HCT116 (cell line): ENCODE results near the gene DMD. TPM values are rescaled to one million over a fixed set of nuclear protein-coding genes. Genes with fewer than 3 reads are reported as not detected.

Experiments used
- ATAC-seq: fragments of 200-7000 bp; cut with Tn5 transposase; 2 replicates; pipeline ENCODE4 v1.9.1; 2020; ENCODE audit warnings: mild to moderate bottlenecking, moderate library complexity
- BruUV-seq: library from RNA; stranded (reverse); fragments of 400-500 nt; replicated peaks from 2 replicates; lab custom pipeline; 2021; lab: Mats Ljungman, UMichigan
- CTCF ChIA-PET: fragments of 300-600 bp; sonication (Branson Sonifier 250); formaldehyde crosslinking; loops from one replicate; lab custom pipeline; 2021; ENCODE audit warnings: antibody characterized with exemption; lab: Charles Lee
- POLR2A ChIA-PET: fragments of 300-600, 350-600 bp; sonication (Branson Sonifier 250); formaldehyde crosslinking; loops from one replicate; lab custom pipeline; 2021; ENCODE audit warnings: antibody characterized with exemption; lab: Charles Lee
- RAD21 ChIA-PET, 2 experiments: fragments of 300-600 bp; sonication (Branson Sonifier 250); formaldehyde crosslinking; loops; one replicate each; lab custom pipeline; 2023; ENCODE audit warnings: low total read pairs in 2 of 2; ENCODE audit not compliant: uncharacterized antibody in 2 of 2, unreplicated experiment in 2 of 2, low non-redundant PET in 1 of 2; lab: Charles Lee
- DNase-seq: peaks from one replicate; pipeline ENCODE4 v3.0.0-alpha.2; 2010; ENCODE audit warnings: low read depth, low spot score
- H2AFZ ChIP-seq: fragments of 200-600 bp; shearing (Covaris generic), sonication (generic); 2 replicates; pipeline ENCODE4 v1.6.1; 2017; ENCODE audit warnings: low read depth, mixed run types, mixed read lengths, antibody characterized with exemption, low read length; ENCODE audit not compliant: poor library complexity, severe bottlenecking
- H3K27ac ChIP-seq: 2 replicates; pipeline ENCODE4 v1.5.1; 2012; ENCODE audit warnings: low read depth, low read length
- H3K27me3 ChIP-seq: fragments of 200-600 bp; sonication (generic); 2 replicates; pipeline ENCODE4 v1.6.1; 2016; ENCODE audit warnings: mixed run types, low read length, mixed read lengths; ENCODE audit not compliant: insufficient read depth
- H3K36me3 ChIP-seq, 2 experiments: fragments of 200-500 bp in 1 of 2; fragments of 200-600 bp in 1 of 2; sonication (Bioruptor generic) in 1 of 2; sonication (generic) in 1 of 2; 2 replicates each; pipeline versions ENCODE4 v1.5.1 to v1.6.1; 2014 to 2016; ENCODE audit warnings: low read length in 2 of 2, inconsistent platforms in 1 of 2, mixed read lengths in 1 of 2, mixed run types in 1 of 2; ENCODE audit not compliant: insufficient read depth in 2 of 2, control insufficient read depth in 1 of 2
- H3K4me1 ChIP-seq, 2 experiments: fragments of 200-600 bp in 1 of 2; sonication (generic) in 1 of 2; 2 replicates each; pipeline versions ENCODE4 v1.5.1 to v1.6.1; 2012 to 2017; ENCODE audit warnings: low read length in 2 of 2, inconsistent platforms in 1 of 2, mild to moderate bottlenecking in 1 of 2, mixed read lengths in 1 of 2, mixed run types in 1 of 2, moderate library complexity in 1 of 2; ENCODE audit not compliant: insufficient read depth in 2 of 2, control insufficient read depth in 1 of 2
- H3K4me2 ChIP-seq: fragments of 200-600 bp; sonication (generic); 2 replicates; pipeline ENCODE4 v1.6.1; 2017; ENCODE audit warnings: mixed run types, low read length, mixed read lengths
- H3K4me3 ChIP-seq, 2 experiments: fragments of 200-600 bp in 1 of 2; sonication (generic) in 1 of 2; replicated peaks in 1 of 2; 2 replicates each; pipeline ENCODE4 v1.5.1; 2011 to 2016; ENCODE audit warnings: low read length in 2 of 2, control low read depth in 1 of 2, low read depth in 1 of 2, mild to moderate bottlenecking in 1 of 2, mixed read lengths in 1 of 2, mixed run types in 1 of 2
- H3K79me2 ChIP-seq: fragments of 200-600 bp; sonication (generic); 2 replicates; pipeline ENCODE4 v1.6.1; 2017; ENCODE audit warnings: mild to moderate bottlenecking, mixed run types, low read length, moderate library complexity, mixed read lengths; ENCODE audit not compliant: insufficient read depth
- H3K9ac ChIP-seq: fragments of 200-600 bp; sonication (generic); 2 replicates; pipeline ENCODE4 v1.6.1; 2016; ENCODE audit warnings: low read length, mixed read lengths
- H3K9me2 ChIP-seq: fragments of 200-600 bp; sonication (generic), shearing (Covaris generic); 2 replicates; pipeline ENCODE4 v1.6.1; 2017; ENCODE audit warnings: mixed run types, mild to moderate bottlenecking, moderate library complexity; ENCODE audit not compliant: insufficient read depth
- H3K9me3 ChIP-seq, 2 experiments: fragments of 200-500 bp in 1 of 2; fragments of 200-600 bp in 1 of 2; sonication (Bioruptor generic) in 1 of 2; sonication (generic) in 1 of 2; 2 replicates each; pipeline ENCODE4 v1.6.1; 2014 to 2017; ENCODE audit warnings: low read length in 2 of 2, mixed read lengths in 2 of 2, inconsistent platforms in 1 of 2, low read depth in 1 of 2, mild to moderate bottlenecking in 1 of 2, mixed run types in 1 of 2, moderate library complexity in 1 of 2; ENCODE audit not compliant: control insufficient read depth in 1 of 2, insufficient read depth in 1 of 2
- H4K20me1 ChIP-seq: fragments of 200-600 bp; sonication (generic), shearing (Covaris generic); 2 replicates; pipeline ENCODE4 v1.6.1; 2017; ENCODE audit warnings: mixed run types, mild to moderate bottlenecking, moderate library complexity; ENCODE audit not compliant: insufficient read depth
- ATF3 ChIP-seq: IDR thresholded peaks from 2 replicates; pipeline ENCODE4 v1.6.1; 2012
- CBX3 ChIP-seq: IDR thresholded peaks from 2 replicates; pipeline ENCODE4 v1.6.1; 2012; ENCODE audit warnings: low read depth
- CEBPB ChIP-seq: IDR thresholded peaks from 2 replicates; pipeline ENCODE4 v1.6.1; 2012; ENCODE audit warnings: low read depth
- EGR1 ChIP-seq: IDR thresholded peaks from 2 replicates; pipeline ENCODE4 v1.6.1; 2012; ENCODE audit warnings: low read depth
- EZH2 ChIP-seq: fragments of 200-600 bp; sonication (generic); IDR thresholded peaks from 2 replicates; pipeline ENCODE4 v1.6.1; 2017; ENCODE audit warnings: antibody characterized with exemption, mixed run types
- EZH2phosphoT487 ChIP-seq: fragments of 200-600 bp; IDR thresholded peaks from 2 replicates; pipeline ENCODE4 v1.6.1; 2018; ENCODE audit warnings: antibody characterized with exemption, borderline replicate concordance
- POLR2A ChIP-seq: IDR thresholded peaks from 2 replicates; pipeline ENCODE4 v1.7.0; 2011; ENCODE audit warnings: borderline replicate concordance; ENCODE audit not compliant: insufficient read depth, insufficient read length; ENCODE audit errors: extremely low read depth
- POLR2AphosphoS5 ChIP-seq: IDR thresholded peaks from 2 replicates; pipeline ENCODE4 v1.6.1; 2011; ENCODE audit warnings: mild to moderate bottlenecking, low read depth, low read length, moderate library complexity
- RAD21 ChIP-seq: IDR thresholded peaks from 2 replicates; pipeline ENCODE4 v1.6.1; 2012; ENCODE audit warnings: low read depth, mild to moderate bottlenecking
- REST ChIP-seq: IDR thresholded peaks from 2 replicates; pipeline ENCODE4 v1.6.1; 2012; ENCODE audit warnings: low read depth
- SIN3A ChIP-seq: IDR thresholded peaks from 2 replicates; pipeline ENCODE4 v1.6.1; 2012; ENCODE audit warnings: low read depth
- YY1 ChIP-seq: IDR thresholded peaks from 2 replicates; pipeline ENCODE4 v1.6.1; 2011; ENCODE audit warnings: low read length, low read depth, moderate library complexity, mild to moderate bottlenecking; ENCODE audit not compliant: insufficient replicate concordance; ENCODE audit errors: extremely low read depth
- ZFX ChIP-seq: fragments of 450-650 bp; IDR thresholded peaks from 2 replicates; pipeline ENCODE4 v1.6.1; 2017
- ZNF274 ChIP-seq: fragments of 200-500 bp; sonication (Bioruptor generic); IDR thresholded peaks from 2 replicates; pipeline ENCODE4 v1.6.1; 2014; ENCODE audit warnings: mild to moderate bottlenecking, low read depth, low read length, inconsistent platforms
- intact Hi-C: fragments of 100-400 bp; cut with micrococcal nuclease; formaldehyde crosslinking; loops from 2 replicates; pipeline ENCODE4 v1.10.0; 2022
- total RNA-seq: library from RNA; stranded (reverse); gene quantifications from one replicate; pipeline ENCODE4 v1.2.1, GENCODE V29; 2021; ENCODE audit not compliant: unreplicated experiment
- TF ChIP-seq, protein P1 (sequence below), 3 experiments: fragments of 200-600 bp in 1 of 3; sonication (generic) in 1 of 3; IDR thresholded peaks in 2 of 3; conservative IDR thresholded peaks in 1 of 3; 2 replicates each; pipeline ENCODE4 v1.5.1; 2012 to 2017; ENCODE audit warnings: low read depth in 2 of 3, low read length in 2 of 3, antibody characterized with exemption in 1 of 3, borderline replicate concordance in 1 of 3, control low read depth in 1 of 3, mild to moderate bottlenecking in 1 of 3, mixed read lengths in 1 of 3, mixed run types in 1 of 3, moderate library complexity in 1 of 3; ENCODE audit not compliant: insufficient read depth in 1 of 3

DMD gene
- total RNA-seq, 1 experiment from 2014 or later, result 0.05 TPM

DNA sequence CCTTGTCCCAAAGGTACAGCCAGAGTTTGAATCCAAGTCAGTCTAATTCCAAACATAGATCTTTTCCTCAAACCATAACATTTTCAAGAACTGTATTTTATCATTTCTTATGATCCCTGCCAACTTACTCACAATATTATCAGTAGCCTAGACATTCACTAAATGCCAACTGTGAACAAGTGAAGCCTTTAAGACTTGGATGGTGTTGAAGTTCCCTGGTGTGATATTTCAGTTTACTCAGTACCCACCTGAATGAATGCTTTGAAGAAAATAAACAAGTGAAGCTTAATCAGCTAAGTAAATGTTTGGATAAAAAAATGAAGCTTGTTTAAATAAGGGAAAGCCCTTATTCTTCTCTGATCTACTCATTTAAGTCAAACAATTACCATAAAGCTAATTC is 1028.3 kb downstream of the DMD start:
- ChIA-PET CTCF (no interaction called here), POLR2A (no interaction called here), RAD21 (no interaction called here)
- H3K4me2 ChIP-seq, result no peak overlapping the region
- H4K20me1 ChIP-seq, result no peaks in the 10 kb centered on the region
- no peak overlapping the region for H3K27ac ChIP-seq
- no peak overlapping the region for H3K4me3 ChIP-seq
- H3K9me3 ChIP-seq, result no peaks in the 10 kb centered on the region; a peak in 1 of 4 replicates
- no peaks in the 10 kb centered on the region for H3K4me1 ChIP-seq
- H3K9ac ChIP-seq, result no peak overlapping the region
- DNase-seq, result no peak
- intact Hi-C loops, result no loop called here
- no peaks in the 10 kb centered on the region for H3K79me2 ChIP-seq
- no peaks in the 10 kb centered on the region for H3K27me3 ChIP-seq
- no peaks in the 10 kb centered on the region for H3K36me3 ChIP-seq
- no peak for TF ChIP-seq EZH2phosphoT487
- BruUV-seq, result no TSS peak
- no peaks in the 10 kb centered on the region for H3K9me2 ChIP-seq
- ATAC-seq, result no peak
- H2AFZ ChIP-seq, result no peak overlapping the region

- Histone ChIP-seq H3K9me2 (no peaks in the 10 kb centered on the region), H3K9ac (no peak overlapping the region), H4K20me1 (no peaks in the 10 kb centered on the region), H3K4me3 (no peak overlapping the region), H3K36me3 (no peaks in the 10 kb centered on the region), H3K9me3 (no peaks in the 10 kb centered on the region; a peak in 1 of 4 replicates), H3K27me3 (no peaks in the 10 kb centered on the region), H2AFZ (no peak overlapping the region), H3K27ac (no peak overlapping the region), H3K79me2 (no peaks in the 10 kb centered on the region), H3K4me1 (no peaks in the 10 kb centered on the region), H3K4me2 (no peak overlapping the region)
- ATAC-seq (no peak), DNase-seq (no peak)
- RAD21 ChIA-PET, result no interaction called here
- intact Hi-C loops, result no loop called here
- CTCF ChIA-PET, result no interaction called here
- no TSS peak for BruUV-seq
- POLR2A ChIA-PET, result no interaction called here
- TF ChIP-seq YY1 (no peak), CBX3 (no peak), EZH2 (no peak), EGR1 (no peak), CEBPB (no peak), POLR2A (no peak), ATF3 (no peak), REST (no peak), POLR2AphosphoS5 (no peak), SIN3A (no peak), ZFX (no peak), RAD21 (no peak), ZNF274 (no peak)
- TF ChIP-seq, protein P1, sequence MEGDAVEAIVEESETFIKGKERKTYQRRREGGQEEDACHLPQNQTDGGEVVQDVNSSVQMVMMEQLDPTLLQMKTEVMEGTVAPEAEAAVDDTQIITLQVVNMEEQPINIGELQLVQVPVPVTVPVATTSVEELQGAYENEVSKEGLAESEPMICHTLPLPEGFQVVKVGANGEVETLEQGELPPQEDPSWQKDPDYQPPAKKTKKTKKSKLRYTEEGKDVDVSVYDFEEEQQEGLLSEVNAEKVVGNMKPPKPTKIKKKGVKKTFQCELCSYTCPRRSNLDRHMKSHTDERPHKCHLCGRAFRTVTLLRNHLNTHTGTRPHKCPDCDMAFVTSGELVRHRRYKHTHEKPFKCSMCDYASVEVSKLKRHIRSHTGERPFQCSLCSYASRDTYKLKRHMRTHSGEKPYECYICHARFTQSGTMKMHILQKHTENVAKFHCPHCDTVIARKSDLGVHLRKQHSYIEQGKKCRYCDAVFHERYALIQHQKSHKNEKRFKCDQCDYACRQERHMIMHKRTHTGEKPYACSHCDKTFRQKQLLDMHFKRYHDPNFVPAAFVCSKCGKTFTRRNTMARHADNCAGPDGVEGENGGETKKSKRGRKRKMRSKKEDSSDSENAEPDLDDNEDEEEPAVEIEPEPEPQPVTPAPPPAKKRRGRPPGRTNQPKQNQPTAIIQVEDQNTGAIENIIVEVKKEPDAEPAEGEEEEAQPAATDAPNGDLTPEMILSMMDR (IDR thresholded peaks at IDR 0.05 in 2 of 3, conservative IDR thresholded peaks at IDR 0.05 in 1 of 3; ENCODE audit: borderline replicate concordance in 1 of 3, insufficient read depth in 1 of 3, low read depth in 2 of 3, low read length in 2 of 3), result no peak
Measured at GRCh38 chrX:32176510-32176909, 1034.8 kb downstream of the DMD start.
